Activated CD8-positive, alpha-beta memory T cell treated with anti-CD3 and anti-CD28 coated beads, Interleukin-2, amount 50 U/mL, for 1 hour (primary cell): Measurements from ENCODE around the gene KRT77.
A peak's percentile ranks its signal among the peaks of the same experiment; 100 is the strongest.

ENCODE experiments used
- DNase-seq: peaks from one replicate; pipeline ENCODE4 v3.0.0-alpha.2; 2020; ENCODE audit errors: extremely low read depth

The KRT77 gene

GRCh38 chr12:52692254-52692653 lies 11.1 kb downstream of the KRT77 start:
- no peak for DNase-seq

DNA sequence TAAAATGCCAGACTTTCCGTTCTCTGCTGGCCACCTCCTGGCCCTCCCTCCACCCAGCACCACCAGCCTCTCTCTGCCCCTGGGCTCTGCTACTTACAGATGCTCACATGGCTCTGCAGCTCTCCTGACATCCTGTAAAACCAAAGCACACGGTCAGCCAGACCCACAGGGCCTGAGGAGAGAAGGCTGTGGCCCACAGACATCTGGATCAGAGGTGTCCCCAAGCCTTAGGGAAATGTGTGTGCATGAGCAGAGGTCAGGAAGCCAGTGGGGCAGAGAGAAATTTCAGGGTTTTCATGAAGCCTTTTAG lies 11.5 kb downstream of the KRT77 start:
- no peak for DNase-seq

DNA sequence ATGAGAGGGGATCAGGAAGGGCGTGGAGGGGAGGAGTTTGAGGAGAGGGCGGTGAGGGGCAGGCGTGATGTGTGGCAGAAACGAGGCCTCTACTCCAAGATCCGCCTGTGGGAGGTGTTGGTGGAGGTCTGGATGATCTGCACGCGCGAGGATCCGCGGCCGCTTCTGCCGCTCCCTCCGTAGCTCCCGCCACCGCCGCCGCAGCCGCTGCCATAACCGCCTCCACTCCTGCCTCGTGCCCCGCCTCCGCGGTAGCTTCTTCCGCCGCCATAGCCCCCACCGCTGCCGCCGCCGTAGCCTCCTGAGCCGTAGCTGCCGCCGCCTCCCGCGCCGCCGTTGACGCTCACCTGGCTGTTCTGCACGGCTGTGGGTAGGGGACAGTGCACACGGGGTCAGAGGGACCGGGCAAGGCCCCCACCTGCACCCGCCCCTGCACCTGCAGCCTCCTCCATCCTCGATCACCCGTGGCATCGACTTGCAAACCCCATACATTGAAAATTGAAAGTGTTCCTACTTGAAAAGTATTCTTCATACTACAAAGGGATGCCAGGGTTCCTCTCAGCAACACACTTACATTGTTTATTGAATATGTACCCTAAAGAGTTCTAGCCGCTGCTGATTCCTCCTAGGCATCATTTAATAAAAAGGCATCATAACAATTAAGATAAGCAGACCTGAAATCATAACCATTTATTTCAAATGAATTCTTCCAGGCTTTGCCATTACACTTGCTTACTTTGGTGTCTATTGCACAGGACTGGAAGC lies 12.1 kb downstream of the KRT77 start:
- no peak for DNase-seq

DNA sequence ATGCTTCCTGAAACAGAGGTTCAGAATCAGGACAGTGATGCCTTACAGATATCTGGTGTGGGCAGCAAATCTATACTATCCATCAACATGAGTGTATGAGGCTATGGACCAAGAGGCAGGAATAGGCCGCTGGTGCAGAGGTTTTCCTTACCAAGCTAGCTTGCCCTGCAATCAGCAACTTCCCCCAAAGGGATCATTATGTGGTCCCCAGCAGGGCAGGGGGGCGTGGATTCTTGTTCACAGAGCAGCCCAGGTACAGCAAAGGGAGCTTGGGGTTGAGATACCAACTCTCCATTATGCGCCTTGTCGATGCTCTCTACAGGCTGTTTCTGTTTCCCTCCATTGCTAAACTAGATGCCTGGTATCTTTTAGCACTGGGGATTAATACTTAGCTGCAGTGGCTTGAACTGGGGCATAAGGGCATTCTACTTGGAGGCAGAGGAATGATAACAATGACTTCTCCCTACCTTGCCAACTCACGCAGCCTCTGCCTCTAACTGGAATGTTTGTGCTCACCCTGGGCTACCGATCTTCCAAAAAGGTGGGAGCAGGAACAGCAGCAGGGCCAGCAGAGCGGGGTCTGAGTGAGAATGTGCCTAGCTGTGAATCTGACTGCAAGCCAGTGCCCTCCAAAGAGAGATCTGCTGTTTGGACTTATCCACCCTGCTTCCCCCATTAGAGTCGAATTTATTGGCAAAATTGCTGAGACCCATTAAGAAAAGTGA lies 12.8 kb downstream of the KRT77 start:
- DNase-seq: no peak

DNA sequence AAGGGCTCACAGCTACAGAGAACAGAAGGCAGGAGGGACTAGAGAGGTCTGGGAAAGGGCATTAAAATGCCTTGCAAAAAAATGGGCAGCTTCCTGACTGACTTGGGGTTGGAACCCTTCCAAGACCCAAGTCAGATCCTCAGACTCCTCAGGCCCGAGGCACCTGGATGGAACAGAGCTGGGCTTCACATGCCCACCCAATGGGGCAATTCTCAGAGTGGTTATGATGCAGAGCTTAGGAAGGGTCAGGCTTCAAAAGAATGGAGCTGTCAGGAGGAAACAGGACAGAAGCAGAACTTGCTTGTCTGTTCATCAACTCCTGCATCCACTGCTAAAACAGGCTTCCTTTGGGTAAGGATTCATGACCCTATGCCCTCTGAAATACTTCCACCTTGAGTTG lies 13.4 kb downstream of the KRT77 start:
- DNase-seq: no peak

- no peak for DNase-seq
These were observed 14.1 kb downstream of the KRT77 start for GRCh38 chr12:52689239-52689638.

GRCh38 chr12:52688481-52688880 lies 14.8 kb downstream of the KRT77 start:
- DNase-seq: no peak

- no peak for DNase-seq
These were observed 15.6 kb downstream of the KRT77 start for GRCh38 chr12:52687497-52688385.

GRCh38 chr12:52686756-52687487 lies 16.4 kb downstream of the KRT77 start:
- no peak for DNase-seq

DNA sequence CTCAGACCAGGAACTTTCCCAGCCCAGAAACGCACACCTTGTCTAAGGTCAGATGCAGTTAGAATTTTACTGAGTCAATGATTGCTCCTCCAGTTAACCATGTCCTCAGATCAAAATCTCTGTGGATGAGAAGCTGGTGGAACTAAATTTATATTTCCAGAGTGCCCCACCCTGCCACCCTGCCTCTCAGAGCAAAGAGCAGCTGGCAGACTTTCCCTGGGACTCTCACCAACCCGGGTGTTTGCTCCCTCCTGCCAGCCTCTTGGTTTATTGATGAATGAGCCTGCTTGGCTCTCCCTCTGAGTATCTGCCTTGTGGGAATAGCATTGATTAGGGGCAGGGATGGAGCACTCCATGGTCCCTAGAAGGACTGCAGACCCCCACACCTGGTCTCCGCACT lies 17.3 kb downstream of the KRT77 start:
- DNase-seq: no peak

DNA sequence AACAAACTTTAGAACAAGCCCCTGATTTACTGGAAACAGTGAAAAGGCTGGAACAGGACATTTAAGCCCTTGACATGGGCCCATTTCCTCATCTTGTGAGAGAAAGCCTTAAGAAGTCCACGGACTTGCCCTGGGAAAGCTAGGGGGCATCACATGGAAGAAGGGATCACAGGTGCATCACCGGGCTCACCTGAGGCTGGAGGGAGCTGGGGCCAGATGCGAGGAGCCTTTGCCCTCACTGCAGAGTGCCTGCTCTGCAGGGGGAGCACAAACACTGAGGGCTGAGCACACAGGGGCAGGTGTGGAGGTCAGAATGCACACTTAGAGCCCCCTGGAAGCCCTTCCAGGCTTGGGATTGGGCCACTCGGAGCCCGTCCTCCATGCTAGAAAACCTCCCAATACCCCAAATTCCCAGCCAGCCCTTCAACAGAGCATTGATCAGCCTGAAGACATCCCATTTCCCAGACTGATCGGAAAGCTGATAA lies 17.9 kb downstream of the KRT77 start:
- no peak for DNase-seq

DNA sequence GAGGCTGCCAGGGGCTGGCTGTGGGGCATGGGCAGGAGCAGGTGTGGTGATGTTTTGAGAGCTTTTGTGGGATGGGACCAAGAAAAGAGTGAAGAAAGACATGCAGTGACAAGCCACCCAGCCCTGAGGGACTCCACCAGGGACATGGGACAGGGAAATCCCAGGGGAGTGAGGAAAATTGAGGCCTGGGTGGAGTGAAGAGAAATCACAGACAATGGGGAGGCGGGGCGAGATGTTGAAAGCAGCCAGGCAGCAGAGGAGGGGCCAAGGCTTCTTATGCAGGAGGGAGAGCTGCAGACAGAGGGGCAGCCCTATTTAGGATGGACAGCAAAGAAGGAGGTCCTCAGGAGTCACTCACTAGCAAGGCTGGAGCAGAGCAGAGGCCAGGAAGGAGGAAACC lies 18.9 kb downstream of the KRT77 start:
- DNase-seq: no peak

- DNase-seq: no peak
These were observed 19.6 kb downstream of the KRT77 start for GRCh38 chr12:52683575-52684300.

DNA sequence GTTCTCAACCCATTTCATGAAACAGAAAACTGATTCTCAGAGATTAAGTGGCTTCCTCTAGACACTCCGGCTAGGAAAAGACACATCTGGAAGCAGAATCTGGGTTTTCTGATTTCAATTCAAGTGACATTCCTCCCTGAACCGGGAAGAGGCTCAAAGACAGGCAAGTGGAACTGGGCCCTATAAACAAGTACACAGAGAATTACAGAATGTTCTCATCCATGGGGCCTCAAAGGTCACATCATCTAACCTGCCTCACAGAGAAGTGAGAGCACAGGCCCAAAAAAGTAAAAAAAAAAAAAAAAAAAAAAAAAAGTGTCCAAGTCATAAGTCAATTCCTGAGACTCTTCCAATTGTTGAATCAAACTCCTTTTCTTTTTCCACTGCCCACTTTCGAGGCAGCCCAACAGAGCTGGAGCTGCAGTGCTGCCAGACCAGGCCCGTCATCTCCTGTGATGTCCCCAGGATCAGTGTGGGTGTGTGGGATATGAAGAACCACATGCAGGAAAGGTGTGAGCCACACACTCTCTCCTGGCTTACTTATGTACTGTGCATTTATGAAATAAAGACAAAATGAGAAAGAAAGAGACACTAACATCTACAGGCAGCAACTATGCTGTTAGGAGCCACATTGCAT lies 20.3 kb downstream of the KRT77 start:
- DNase-seq: no peak

DNA sequence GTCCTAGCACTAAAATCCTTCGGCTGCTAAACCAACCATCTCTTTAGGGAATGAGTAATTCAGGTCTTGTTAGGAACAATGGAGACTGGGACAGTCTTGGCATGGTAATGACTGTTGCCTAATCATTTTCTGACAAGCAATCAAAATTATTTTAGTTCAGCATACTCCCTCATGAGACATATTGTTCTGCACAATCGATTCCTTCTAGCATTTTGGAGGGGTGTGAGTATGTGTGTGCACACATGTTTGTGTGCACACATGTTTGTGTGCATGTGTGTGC lies 21.0 kb downstream of the KRT77 start:
- DNase-seq: no peak

DNA sequence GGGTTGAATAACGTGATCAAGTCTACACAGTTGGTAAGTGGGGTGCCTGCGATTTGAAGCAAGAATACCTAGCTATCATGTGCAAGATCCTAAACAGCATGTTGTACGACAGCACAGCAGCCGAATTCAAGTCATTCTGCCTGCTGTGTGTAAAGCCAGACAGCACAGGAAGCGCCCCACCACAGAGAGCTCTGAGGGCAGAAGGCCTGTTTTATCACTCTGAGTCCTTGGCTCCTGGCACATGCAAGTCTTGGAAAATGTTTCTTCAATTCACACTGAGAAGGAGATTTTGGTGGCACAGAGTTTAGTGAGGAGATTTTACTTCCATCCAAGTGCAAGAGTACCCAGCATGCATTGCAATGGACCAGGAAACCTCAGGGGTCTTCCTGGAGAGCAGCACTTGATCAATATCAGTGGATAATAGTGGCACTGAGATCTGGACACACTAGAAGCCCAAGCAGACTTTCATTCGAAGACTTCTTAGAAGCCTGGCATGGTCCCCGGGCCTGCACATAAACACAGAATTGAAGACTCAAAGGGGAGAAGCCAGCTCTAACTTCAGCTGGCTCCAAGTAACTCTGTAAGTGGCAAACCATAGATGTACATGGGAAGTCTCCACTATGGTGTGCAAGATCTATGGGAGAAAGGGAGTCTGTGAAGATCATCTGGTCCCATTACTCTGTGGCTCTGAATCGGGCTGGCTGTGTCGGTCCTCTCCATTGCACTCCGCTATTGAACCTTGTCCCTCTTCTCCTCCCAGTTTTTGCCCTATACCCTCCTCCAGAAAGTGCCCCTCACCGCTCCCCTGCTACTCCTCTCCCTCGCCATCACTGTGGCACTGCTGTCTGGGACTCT lies 21.6 kb downstream of the KRT77 start:
- peak; percentile 8 for DNase-seq

DNA sequence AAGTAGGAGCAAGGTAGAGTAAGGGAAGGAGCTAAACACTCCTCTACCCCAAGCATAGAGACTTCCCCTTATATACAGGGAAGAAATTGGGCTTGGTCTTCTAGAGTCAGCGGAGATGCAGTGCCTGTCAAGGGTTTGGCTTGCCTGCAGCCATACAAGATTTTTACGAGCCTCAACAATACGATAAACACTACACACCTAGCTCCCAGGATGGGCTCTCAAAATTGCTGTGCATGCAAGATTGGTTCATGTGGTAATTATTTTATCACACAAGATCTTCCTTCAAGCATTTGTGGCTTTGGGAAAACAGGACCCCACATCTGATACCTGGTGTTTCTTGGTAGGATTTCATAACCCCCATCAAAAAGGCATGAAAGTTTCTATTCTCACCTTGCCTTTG lies 23.0 kb downstream of the KRT77 start, which contains the start of gene KRT1:
Gene KRT1 (minus strand): TSS at position 45 of the 400 bp plus-strand sequence. CDS start 59 bp downstream, outside the sequence.
- DNase-seq: no peak

DNA sequence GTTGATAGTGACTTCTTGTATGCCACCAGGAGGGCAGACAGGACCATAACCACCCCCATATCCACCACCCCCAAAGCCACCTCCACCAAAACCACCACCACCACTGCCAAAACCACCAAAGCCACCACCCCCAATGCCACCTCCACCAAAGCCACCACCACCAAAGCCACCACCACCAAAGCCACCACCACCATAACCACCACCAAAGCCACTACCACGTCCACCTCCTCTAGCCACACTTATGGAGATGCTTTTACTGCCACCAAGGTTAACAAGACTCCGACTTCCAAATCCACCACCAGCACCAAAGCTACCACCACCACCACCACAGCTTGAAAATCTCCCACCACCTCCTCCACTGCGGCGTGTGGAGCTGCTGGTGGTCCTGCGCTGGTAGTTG lies 23.4 kb downstream of the KRT77 start:
- DNase-seq: no peak

DNA sequence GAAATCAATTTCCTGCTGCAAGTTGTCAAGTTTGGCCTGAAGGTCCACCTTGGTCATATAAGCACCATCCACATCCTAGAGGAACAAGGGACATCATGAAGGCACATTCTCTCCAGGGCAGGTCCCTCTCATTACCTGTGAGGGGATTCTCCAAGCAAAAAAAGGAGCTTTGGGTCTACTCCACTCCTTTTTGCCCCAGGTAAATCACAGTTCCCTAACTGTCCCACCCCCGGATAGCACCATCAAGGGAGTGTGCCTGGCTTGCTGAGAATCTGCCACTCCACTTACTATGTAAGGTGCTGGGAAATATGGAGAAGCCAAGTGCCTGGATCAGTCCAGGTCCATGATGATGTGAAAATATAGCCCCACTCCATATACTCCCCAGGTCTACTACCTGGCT lies 25.7 kb downstream of the KRT77 start:
- DNase-seq: no peak

DNA sequence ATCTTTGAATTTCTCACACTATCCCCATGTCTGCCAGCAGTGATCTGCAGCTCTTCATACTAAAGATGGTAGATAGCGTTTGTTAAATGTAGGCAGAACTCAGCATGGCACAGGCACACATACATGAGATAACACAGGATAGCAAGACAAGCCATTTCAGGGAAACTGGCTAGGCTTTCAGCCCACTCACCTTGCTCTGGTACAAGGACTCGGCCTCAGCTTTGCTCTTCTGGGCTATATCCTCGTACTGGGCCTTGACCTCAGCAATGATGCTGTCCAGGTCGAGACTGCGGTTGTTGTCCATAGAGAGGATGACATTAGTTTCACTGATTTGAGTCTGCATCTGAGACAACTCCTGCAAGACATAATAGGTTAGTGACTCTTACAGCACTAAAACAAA lies 26.2 kb downstream of the KRT77 start:
- DNase-seq: no peak
